ENCODE results near the gene PMP22.

DNA sequence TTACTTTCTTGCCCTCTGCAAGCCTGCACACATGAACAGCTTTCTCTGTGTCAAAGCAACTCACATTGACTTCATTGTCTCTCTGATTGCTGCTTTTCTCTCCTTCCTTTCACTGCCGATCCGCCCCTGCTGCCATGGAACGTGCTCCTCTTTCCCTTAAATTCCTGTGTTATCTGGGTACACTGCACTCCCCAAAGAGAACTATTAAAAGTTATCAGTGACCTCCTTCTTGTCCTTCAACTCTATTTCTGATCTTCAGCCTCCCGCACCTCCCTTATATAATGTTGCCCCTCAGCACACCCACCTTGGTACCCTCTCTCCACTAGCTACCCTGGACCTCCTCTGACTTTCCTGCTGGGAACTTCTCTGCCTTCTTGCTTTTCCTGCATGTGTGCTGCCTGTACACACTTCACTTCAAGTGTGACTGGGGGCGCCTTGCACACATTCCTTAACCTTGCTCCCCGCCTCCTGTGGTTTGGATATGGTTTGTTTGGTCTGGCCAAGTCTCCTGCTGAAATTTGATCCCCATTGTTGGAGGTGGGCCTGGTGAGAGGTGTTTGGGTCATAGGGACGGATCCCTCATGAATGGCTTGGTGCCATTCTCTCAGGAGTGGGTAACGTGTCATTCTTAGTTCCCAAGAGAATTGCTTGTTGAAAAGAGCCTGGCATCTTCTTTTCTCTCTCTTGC is 26.7 kb upstream of the PMP22 start:
- no peak for TF ChIP-seq POLR2AphosphoS5 (IDR thresholded peaks at IDR 0.05; ENCODE audit: low read depth, low read length)
- no peak for TF ChIP-seq TAF1 (IDR thresholded peaks at IDR 0.05; ENCODE audit: borderline replicate concordance, low read depth, low read length)

Data from GM12892 (cell line).